HG02884 (cell line): ENCODE results near the gene CSTF3.
"Not testable (repeated sequence)": the region's sequence is repeated elsewhere in the genome, so short reads cannot be mapped to it uniquely, and the experiment has no call there.

ENCODE experiments used
- ATAC-seq: cut with Tn5 transposase; IDR thresholded peaks from one replicate; pipeline ENCODE4 v1.9.1; 2021; ENCODE audit warnings: mild to moderate bottlenecking, moderate library complexity; ENCODE audit not compliant: unreplicated experiment

The CSTF3 gene

DNA sequence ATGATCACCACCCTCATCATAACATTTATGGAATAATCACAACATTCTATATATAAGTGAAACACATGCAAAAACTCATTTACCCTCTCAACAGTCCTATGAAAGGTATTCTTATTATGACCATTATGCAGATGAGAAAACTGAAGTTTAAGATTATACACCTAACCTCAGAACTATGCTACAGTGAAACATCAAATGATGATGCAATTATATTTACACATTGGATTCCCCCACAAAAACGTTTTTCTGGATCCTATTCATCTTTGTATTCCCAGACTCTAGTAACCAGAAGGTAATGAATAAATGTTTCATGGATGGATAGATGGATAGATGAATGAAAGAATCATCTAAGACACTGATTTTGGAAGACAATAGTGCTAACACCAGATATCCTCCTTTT is 67.1 kb downstream of the CSTF3 start:
- ATAC-seq = no peak

DNA sequence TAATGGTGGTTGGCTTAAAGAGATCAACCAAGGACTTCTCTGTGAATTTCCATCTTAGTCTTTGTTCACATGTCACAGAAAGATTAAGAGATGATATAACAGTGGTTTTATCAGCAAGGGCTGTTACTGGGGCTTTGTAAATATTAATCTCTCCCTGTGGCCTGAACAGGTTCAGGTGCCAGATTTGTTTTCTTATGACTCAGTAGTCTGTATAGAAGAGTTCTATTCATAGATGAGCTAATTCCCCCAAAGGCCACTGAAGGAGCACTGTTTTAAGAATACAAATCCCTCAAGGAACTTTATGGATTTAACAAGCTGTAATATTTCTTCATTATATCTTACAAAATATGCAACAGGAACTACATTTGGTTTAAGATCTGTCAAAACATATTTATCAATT is 71.5 kb downstream of the CSTF3 start:
- no peak for ATAC-seq

DNA sequence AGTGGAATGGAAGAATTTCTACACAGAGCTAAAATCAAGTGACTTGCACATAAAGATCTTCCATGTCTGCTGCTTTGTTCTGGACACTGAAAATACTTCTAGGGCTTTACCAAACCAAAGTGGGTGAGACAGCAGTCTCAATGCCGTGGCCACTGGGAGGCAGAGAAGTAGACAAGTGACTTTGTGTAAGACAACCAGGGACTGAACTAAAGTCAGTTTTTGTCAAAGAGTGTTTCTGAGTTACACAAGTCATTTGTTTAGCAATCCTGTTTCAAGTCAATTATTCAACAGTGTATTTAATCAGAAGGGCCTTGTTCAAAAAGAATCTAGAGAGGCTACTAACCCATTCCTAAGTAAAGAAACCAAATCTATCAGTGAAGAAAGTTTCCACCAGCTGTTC is 75.3 kb downstream of the CSTF3 start:
- no peak for ATAC-seq

DNA sequence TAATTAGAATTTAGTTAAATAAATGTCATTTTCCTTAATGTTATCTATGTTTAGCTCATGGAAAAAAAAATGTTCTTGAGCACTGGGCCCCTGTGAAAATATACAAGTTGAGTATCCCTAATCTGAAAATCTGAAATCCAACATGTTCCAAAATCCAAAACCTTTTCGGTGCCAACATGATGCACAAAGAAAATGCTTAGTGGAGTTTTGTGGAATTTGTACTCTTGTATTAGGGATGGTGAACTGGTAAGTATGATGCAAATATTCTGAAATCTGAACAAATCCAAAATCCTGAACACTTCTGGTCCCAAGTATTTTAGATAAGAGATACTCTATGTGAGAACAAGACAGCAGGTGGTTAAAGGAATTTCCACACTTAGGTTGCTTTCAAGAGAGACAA is 77.4 kb downstream of the CSTF3 start:
- ATAC-seq = no peak

DNA sequence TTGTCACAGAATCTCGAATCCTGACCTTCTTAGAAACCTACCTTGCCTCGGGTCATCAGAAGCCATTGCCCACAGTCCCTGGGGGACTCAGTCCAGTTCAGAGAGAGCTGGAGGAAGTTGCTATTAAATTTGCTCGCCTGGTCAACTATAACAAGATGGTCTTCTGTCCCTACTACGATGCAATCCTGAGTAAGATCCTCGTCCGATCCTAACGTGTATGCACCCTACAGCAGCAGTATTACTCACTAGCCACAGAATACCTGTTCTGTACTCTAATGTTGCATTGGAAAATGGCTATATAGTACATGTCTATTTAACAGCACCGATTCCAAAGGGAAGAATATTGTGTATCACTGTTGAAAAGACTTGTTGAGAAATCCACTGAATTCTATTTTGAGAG is 88.8 kb downstream of the CSTF3 start:
- ATAC-seq = no peak

DNA sequence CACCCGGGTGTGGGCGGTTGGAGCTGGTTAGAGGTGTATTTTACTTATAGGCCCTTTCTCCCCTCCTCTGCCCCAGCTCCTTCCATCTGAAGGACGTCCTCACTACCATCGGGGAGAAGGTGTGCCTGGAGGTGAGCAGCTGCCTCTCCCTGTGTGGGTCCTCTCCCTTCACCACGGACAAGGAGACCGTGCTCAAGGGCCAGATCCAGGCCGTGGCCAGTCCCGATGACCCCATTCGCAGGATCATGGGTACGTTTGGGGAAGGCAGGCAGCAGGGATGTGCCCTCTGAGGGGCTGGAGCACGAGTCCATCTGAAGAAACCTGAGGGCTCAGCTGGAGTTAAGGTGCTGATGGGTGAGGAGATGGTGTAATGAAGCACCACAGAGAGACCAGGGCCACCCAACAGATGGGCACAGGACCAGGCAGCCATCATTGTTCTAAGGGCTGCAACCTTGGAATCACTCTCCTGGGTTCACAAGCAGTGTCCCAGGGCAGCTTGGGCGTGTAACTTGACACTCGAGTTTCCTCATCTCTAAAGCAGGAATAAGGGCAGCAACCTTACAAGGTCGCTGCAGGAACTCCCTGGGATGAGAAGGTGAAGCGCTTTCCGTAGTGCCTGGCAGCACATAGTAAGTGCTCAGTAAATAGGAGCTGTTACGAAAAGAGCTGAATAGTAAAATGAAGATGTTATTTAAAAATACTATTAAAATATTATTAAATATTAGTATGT is 92.5 kb downstream of the CSTF3 start:
- no peak for ATAC-seq

DNA sequence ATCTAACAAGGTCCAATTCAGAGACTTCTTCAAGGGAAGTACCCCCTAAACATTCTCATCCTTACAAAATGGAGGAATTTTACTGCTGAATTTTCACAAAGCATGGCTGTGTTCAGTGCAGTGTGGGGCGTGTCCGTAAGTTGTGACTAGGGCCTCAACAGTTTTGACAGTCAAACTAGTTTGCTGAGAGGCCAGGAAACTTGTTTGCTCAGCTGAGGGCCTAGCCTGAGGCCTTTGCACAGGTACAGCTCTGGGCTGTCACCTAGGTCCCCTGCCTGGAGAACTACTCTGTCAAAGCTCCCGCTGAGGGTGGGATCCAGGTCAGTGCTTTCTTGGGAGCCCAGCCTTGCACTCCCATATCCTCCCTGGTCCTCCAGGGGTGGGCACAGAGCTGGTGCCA is 94.0 kb downstream of the CSTF3 start:
- no peak for ATAC-seq

DNA sequence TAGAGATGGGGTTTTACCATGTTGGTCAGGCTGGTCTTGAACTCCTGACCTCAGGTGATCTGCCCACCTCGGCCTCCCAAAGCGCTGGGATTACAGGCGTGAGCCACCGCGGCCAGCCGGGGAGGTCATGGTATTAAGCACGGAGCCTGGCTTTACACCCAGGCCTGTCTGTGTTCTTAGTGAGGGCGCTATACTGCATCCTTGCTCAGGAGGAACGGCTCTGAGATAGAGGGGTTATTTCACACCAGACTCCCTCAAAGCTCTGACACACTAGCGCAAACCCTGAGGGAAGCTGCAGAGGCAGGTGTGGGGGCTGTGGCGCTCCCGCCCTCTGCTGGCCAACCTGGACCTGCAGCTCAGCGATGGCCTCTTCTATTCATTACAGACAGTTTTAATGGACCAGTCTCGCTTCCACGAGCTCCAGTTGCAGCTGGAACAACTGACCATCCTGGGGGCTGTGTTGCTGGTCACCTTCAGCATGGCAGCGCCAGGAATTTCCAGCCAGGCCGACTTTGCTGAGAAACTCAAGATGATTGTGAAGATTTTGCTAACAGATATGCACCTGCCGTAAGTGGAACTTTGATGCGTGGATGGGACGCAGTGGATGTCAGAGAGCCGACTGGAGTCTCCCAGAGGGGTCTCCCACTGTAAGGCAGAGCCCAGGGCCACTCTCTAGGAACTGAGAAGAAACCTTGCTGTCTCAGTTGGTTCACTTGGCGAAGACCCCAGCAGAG is 95.7 kb downstream of the CSTF3 start:
- peak; percentile 46 for ATAC-seq

DNA sequence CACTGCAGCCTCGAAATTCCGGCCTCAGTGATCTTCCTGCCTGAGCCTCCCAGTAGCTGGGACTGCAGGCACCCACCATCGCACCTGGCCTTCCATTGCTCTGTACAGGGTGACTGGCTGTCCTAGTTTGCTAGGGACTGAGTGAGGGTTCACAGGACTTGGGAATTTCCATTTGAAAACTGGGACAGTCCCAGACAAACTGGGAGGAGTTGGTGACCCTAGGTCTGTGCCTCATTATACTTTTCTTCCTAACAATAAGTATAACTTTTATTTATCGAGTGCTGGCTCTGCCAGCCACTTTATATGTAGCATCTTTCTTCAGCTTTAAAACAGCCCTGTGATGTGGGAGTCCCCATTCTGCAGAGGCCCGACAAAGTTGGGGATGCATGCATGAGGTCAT is 96.4 kb downstream of the CSTF3 start:
- ATAC-seq = no peak

DNA sequence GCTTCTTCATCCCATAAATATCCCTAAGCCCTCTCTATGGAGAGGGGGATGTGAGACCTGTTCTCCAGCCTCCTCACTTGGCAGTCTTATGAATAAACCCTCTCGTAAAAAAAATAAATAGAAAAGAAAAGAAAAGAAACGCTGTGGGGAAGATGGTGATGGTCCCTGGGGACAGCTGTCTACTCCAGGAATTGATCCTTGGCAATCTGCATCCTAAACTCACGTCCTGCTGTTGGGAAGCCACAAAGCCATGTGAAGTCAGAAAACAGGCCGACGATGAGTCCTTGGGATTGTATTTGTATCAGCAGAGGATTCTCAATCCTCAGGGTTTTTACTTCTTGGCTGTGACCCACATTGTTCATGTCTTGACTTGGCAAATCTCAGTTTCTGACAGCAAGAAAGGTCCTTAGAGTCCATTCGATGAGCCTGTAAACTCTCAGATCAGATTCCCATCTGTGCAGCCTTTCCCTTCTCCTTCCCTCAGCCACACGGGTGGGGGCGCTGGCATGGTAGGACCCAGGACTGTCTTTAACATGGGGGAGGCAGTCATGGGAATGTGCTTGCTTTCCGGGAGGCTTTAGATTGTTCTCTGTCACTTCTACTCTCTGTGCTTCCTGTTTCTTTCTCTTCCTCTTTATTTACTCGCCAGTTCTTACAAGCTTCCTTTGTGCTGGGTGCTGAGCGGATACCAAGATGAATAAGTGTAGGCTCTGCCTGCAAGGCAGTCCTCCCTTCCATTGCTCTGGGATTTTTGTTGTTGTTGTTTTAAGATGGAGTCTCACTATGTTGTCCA is 97.1 kb downstream of the CSTF3 start:
- no peak for ATAC-seq

DNA sequence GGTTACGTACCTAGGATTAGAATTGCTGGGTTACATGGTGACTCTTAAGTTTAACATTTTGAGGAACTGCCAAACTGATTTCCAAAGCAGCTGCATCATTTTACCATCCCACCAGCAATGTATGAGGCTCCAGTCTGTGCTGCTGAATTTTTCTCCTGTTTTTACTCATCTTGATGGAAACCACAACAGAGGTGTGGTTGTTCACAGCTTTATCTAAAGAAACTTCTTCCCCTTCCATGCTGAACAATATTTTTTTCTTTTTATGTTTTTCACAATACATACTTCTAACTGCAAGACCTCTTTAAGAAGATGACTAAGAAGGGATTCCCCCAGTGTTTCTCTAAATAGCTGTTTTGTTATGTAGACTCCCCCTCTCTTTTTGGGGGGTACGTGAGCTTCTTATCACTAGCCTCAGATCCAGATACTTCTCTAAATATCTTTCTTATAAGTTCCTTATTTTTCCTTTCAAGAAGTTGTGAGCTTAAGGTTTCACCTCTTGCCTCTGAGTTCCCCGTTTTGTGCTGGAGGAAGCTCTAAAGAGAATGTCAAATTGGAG is 97.9 kb downstream of the CSTF3 start:
- peak; percentile 73 for ATAC-seq

DNA sequence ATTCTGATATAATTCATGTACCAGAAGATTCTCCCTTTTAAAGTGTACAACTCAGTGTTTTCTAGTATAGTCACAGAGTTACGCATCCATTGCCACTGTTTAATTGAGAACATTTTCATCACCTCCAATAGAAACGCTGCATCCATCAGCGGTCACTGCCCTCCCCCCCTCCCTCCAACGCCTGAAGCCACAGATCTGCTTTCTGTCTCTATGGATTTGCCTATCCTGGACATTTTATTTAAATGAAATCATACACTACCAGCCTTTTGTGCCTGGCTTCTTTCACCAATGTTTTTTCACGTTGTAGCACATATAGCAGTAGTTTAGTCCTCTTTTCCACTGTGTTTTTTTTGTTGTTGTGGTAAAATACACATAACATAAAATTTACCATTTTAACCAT is 99.1 kb downstream of the CSTF3 start:
- ATAC-seq = no peak

DNA sequence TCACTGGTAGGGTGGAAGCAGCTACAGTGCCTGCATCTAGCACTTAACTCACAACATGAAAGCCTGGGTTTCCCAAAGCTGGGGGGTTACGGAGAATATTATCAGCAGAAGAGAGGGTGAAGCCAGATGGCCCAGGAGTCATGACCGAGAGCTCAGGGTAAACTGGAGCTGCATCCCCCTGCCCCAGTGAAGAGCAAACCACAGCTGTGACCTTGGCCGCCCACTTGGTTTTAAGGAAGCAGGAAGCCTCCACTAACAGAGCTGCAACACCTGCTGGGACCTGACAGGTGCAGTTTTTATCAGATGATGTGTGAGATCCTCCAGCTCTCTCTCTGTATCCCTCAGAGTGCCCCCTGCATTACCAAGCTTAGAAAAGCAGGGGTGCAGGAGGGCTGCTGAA is 101.0 kb downstream of the CSTF3 start:
- no peak for ATAC-seq

DNA sequence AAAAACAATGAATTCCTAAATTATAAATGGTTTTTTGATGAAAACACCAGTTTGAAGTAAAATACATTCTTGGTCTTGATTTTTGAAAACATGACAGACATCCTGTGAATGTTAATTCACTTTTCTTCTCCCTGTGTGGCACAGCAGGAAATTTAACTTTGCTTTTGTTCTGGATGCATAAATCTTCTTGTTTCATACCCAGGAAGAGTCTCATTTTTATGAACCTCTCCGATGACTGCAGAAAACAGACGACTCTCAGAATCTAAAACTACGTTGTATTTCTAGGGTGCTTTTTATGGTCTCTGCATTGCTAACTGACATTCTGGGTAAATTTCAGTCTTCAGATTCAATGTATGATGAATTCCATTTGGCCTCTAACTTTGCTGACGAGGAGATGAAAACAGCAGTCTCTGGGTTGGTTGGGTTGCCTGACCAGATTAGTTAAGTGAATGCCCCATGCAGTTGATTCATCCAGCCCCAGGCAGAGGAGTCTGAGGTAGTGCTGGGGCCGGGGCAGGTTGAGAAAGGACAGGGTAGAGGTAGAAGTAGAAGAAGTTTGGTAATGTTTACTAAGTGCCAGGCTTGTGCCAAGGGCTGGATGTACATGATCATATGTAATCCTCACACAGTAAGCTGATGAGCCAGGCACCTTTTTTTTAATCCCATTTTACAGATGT is 101.8 kb downstream of the CSTF3 start:
- no peak for ATAC-seq

DNA sequence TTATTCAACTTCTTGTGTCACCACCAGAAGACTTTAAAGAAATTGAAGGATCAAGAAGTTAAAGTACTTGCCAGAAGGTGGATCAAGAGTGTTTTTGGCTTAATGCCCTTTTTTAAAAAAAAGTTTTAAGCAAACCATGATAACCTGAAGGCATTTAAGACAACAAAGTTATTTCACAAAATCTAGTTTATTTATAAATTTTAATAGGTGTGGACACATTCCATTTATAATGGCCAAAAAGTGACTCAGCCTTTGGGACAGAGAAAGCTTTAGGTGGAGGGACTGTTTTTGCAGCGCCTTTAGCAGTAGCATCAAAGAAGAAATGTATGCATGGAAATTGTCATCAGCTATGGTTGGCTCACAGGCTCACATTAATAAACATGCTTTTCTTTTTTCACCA is 104.0 kb downstream of the CSTF3 start:
- ATAC-seq = no peak

DNA sequence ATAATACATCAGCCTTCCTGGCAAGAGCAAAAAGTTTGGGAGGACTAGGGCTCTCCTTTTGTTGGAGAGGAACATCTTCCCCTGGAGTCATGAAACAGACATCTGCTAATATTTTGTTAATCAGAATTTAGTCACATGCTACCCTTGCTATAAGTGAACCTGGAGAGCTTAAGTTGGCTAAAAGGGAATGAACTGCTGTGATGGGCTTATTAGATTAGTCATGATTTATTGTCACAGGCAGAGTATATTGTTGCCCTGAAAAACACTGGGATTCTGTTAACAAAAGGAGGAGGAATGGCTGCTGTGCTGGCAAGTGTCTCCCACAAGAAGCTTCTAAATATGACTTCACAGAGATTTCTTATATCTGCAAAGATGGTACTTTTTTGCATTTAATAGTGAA is 105.9 kb downstream of the CSTF3 start:
- no peak for ATAC-seq

DNA sequence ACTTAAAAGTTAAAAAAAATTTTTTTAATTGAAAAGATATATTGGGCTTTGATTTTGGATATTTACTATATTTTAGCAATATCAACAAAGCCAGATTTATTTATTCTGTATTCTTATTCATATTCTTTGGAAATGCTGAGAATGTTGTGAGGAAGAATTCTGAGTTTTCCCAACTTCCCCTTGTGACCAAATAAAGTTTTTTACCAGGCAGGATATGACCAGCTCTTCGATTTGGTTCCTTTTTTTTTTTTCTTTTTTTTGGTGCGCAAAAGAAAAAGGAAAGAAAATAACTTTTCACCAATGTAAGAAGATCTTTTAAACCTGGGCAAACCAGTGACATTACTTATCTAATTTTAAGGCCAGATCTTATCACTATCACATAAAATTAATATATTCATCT is 109.0 kb downstream of the CSTF3 start:
- ATAC-seq = no peak

DNA sequence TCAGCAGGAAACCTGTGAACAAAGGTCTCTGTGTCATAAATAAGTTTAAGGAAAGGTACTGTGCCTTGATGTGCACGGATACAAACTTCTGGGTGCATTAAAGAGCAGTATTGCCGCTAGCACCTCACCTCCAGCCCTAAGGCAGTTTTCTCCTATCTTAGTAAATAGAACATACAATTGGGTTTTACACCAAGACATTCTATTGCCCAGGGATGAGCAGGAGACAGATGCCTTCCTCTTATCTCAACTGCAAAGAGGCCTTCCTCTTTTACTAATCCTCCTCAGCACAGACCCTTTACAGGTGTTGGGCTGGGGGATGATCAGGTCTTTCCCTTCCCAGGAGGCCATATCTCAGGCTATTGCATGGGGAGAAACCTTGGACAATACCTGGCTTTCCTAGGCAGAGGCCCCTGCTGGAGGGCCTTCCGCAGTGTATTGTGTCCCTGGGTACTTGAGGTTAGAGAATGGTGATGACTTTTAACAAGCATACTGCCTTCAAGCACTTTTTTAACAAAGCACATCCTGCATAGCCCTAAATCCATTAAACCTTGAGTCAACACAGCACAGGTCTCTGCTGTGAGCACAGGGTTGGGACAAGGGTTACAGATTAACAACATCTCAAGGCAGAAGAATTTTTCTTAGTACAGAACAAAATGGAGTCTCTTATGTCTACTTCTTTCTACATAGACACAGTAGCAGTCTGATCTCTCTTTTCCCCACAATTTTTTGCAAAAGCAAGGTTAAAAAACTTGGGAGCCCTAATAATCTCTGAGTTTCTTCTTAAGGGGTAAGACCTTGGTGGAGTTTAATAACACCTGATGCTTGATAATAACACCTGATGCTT is 111.5 kb downstream of the CSTF3 start:
- not testable (repeated sequence) for ATAC-seq

DNA sequence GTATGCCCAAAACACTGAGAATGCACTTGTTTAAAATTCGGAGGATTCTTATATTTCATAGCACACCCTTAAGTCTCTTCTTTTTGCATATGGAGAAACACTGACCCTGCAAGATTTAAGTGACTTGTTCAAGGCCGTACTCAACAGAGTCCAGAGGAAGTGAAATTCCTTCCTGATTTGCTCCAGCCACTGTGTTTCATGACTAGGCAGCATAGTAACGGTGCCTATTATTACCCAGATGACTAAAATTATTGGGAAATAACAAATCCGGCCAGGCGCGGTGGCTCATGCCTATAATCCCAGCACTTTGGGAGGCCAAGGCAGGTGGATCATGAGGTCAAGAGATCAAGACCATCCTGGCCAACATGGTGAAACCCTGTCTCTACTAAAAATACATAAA is 112.6 kb downstream of the CSTF3 start:
- not testable (repeated sequence) for ATAC-seq
